Stomach smooth muscle (tissue), 2 donors: ENCODE data around the gene OR52R1.

ENCODE experiments used
- H3K27ac ChIP-seq: one replicate; pipeline ENCODE4 v1.7.0; 2013; ENCODE audit warnings: mild to moderate bottlenecking, low read length, inconsistent platforms
- H3K27me3 ChIP-seq, 2 donors: one replicate each; pipeline ENCODE4 v1.7.0; 2013; ENCODE audit warnings: low read length in 2 of 2; ENCODE audit not compliant: insufficient read depth in 2 of 2, control insufficient read depth in 1 of 2
- H3K36me3 ChIP-seq, 2 donors: one replicate each; pipeline ENCODE4 v1.7.0; 2013; ENCODE audit warnings: low read length in 2 of 2; ENCODE audit not compliant: control insufficient read depth in 2 of 2, insufficient read depth in 2 of 2
- H3K4me1 ChIP-seq: one replicate; pipeline ENCODE4 v1.7.0; 2013; ENCODE audit warnings: low read length; ENCODE audit not compliant: control insufficient read depth, insufficient read depth
- H3K4me3 ChIP-seq, 2 donors: one replicate each; pipeline ENCODE4 v1.7.0; 2013; ENCODE audit warnings: low read length in 2 of 2
- H3K9ac ChIP-seq, 2 donors: one replicate each; pipeline ENCODE4 v1.7.0; 2013; ENCODE audit warnings: low read length in 2 of 2, mild to moderate bottlenecking in 1 of 2
- H3K9me3 ChIP-seq, 2 donors: one replicate each; pipeline ENCODE4 v1.7.0; 2013; ENCODE audit warnings: low read length in 2 of 2; ENCODE audit not compliant: control insufficient read depth in 2 of 2
- donor health status: healthy.
- donor health status: Pancreatic carcinoma.

Gene OR52R1

DNA sequence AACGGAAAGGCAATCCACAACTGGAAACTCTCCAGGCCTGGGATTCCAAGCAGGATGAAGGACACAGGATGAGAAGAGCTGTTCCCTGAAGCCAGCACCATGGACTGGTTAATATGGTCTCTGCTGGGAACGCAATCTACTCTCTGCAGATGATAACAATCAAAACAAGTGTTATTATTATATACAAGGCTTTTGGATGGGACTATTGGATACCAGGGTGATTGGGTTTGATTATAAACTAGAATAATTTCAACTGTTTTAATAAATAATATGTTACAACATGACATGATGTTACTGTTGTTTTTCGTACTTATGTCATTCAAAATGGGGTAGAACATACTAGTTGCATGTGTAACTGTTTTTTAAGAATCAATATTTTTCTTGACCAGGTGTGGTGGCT lies at the start of gene OR52R1:
OR52R1 (minus strand) TSS at position 101 of the 400 bp plus-strand sequence; CDS start at position 101, 0 bp downstream.
- Histone ChIP-seq H3K4me3 (no peak within 1 kb of the TSS), H3K27me3 (no peaks in the 10 kb centered on the region), H3K4me1 (no peaks in the 10 kb centered on the region), H3K9me3 (no peaks in the 10 kb centered on the region), H3K36me3 (no peaks in the 10 kb centered on the region), H3K9ac (no peak within 1 kb of the TSS), H3K27ac (no peak within 1 kb of the TSS)

DNA sequence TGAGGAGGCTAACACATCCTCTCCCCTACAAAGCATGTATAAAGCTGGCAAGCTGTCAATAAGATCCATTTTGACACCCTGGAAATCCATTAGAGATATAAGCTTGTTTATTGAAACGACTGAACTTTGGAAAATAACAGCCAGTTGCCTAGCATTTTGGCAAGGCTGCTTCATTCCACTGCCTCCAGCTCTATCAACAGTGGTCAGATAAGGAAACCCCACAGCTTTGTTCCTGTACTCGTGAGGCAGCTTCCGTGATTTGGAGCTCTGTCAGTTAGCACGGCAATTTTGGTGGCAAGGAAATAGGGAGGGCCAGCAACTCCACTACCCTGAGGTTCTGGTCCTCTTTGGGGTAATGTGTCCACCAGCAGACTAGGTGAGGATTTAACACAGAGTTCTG lies 46.9 kb upstream of the OR52R1 start:
- Histone ChIP-seq H3K4me1 (no peaks in the 10 kb centered on the region), H3K9me3 (no peaks in the 10 kb centered on the region), H3K27me3 (no peaks in the 10 kb centered on the region), H3K36me3 (no peaks in the 10 kb centered on the region), H3K9ac (no peak overlapping the region), H3K4me3 (peak overlapping the region in 1 of 2 donors; percentile 50), H3K27ac (no peak overlapping the region)

DNA sequence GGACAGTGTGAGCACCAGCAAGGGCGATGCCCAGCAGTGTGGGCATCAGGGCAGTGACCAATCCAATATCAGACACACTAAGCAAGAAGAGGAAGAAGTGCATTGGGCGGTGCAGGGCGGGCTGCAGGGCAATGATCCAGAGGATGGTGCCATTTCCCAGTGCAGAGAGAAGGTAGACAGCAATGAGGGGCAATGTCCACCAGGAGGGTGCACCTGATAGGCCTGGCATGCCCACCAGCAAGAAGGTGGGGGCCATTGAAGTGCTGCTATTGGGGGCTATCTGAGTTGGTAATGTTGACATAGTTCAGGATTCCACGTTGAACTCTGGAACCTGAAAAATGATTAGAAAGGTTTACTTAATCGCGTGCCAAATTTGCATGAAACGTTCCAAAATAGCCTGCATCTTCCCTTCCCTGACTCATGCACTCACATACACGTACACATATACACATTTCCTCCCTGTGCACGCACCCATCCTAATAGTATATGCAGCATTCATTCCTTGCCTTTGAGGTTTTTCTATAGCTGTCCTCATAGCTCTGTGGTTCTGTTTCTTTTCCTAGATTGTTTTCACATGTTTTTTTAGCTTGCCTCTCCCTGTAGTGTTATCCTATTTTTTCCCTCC lies 44.8 kb upstream of the OR52R1 start, which contains the start of gene OR51S1:
OR51S1 (minus strand) TSS at position 301 of the 625 bp plus-strand sequence; CDS start at position 301, 0 bp downstream.
- Histone ChIP-seq H3K4me1 (no peaks in the 10 kb centered on the region), H3K27me3 (no peaks in the 10 kb centered on the region), H3K36me3 (no peaks in the 10 kb centered on the region), H3K4me3 (no peak within 1 kb of the TSS), H3K27ac (no peak within 1 kb of the TSS), H3K9ac (no peak within 1 kb of the TSS), H3K9me3 (no peaks in the 10 kb centered on the region)

DNA sequence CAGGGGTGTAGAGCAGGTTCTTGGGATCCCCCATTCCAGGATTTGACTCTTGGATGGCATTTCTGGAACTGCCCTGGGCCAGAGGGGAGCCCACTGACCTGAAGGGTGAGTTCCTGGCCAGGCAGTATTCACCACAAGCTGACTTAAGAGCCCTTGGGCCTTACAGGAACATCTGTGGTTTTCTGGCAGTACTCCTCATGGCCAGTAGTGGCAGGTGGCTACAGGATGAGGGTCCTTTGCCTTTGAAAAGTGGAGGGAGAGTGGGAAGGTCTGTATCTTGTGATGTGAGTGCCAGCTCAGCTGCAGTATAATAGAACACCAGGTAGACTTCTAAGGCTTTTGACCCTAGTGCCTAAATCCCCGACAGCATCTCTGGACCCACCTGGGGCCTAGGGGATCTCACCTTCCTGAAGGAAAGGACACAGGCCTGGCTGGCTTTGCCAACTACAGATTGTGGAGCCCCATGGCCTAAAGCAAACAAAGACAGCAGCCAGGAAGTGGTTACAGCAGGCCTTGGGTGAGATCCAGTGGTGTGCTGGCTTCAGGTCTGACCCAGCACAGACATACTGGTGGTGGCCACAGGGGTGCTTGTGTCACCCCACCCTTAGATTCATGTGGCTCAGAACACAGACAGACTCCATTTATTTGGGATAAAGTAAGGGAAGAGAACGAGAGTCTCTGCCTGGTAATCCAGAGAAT lies 35.8 kb upstream of the OR52R1 start:
- H3K4me1 ChIP-seq: no peaks in the 10 kb centered on the region
- H3K27ac ChIP-seq: no peak overlapping the region
- H3K9ac ChIP-seq: no peak overlapping the region
- no peaks in the 10 kb centered on the region for H3K9me3 ChIP-seq
- H3K4me3 ChIP-seq: no peak overlapping the region
- no peaks in the 10 kb centered on the region for H3K27me3 ChIP-seq
- H3K36me3 ChIP-seq: no peaks in the 10 kb centered on the region

GRCh38 chr11:4830909-4831308 lies 26.7 kb upstream of the OR52R1 start:
- Histone ChIP-seq H3K27ac (no peak overlapping the region), H3K27me3 (no peaks in the 10 kb centered on the region)

DNA sequence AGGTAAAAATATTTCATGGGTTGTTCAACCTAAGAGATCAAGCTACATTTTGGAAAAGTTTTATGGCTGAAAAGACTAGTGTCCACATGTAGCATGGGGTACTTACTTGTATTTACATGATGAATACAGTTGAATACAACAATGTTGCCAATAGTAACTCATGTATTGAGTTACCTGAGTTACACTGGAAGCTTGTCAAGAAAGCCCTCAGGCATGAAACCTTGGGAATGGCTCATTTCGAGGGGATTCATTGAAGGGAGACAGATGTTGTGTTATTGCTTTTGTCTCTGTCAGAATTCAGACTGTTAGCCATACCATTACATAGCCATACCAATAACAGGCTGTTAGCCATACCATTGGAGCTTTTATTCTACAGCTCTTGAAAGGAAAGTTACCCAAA lies 26.2 kb upstream of the OR52R1 start:
- H3K9me3 ChIP-seq: no peaks in the 10 kb centered on the region
- H3K4me1 ChIP-seq: no peaks in the 10 kb centered on the region
- H3K36me3 ChIP-seq: no peaks in the 10 kb centered on the region
- no peak overlapping the region for H3K9ac ChIP-seq
- H3K27ac ChIP-seq: no peak overlapping the region
- H3K4me3 ChIP-seq: no peak overlapping the region
- no peaks in the 10 kb centered on the region for H3K27me3 ChIP-seq

More at GRCh38 chr11:4830909-4831308, 26.7 kb upstream of the OR52R1 start:
- H3K36me3 ChIP-seq: no peaks in the 10 kb centered on the region
- no peak overlapping the region for H3K9ac ChIP-seq
- no peak overlapping the region for H3K4me3 ChIP-seq
- H3K4me1 ChIP-seq: no peaks in the 10 kb centered on the region
- H3K9me3 ChIP-seq: no peaks in the 10 kb centered on the region

DNA sequence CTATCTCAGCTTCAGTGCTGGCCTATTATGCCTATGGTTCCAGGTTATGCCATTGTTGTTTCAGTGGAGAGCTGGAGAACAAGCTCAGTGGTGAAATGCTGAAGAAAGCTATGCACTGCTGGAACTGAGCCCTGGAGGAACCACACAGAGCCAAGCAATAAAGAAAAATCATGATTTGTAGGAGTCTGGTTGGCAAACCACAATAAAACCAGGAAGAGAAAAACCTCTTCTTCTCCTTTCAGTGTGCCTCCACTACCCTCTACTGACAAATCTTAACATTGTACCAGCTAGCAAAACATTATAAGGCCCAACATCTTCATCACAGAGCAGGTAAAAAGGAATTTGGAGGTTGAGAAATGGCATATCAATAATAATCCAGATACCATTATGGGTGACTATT lies 22.2 kb upstream of the OR52R1 start:
- no peak overlapping the region for H3K4me3 ChIP-seq
- H3K4me1 ChIP-seq: no peaks in the 10 kb centered on the region
- no peaks in the 10 kb centered on the region for H3K36me3 ChIP-seq
- H3K9me3 ChIP-seq: peaks cover 0 to 2% of the 10 kb centered on the region in 2 donors
- no peak overlapping the region for H3K9ac ChIP-seq
- no peaks in the 10 kb centered on the region for H3K27me3 ChIP-seq
- H3K27ac ChIP-seq: no peak overlapping the region

GRCh38 chr11:4825132-4825531 lies 21.0 kb upstream of the OR52R1 start:
- no peaks in the 10 kb centered on the region for H3K4me1 ChIP-seq
- peaks cover 0 to 2% of the 10 kb centered on the region in 2 donors for H3K9me3 ChIP-seq
- H3K27me3 ChIP-seq: no peaks in the 10 kb centered on the region
- H3K9ac ChIP-seq: no peak overlapping the region
- H3K4me3 ChIP-seq: no peak overlapping the region
- no peak overlapping the region for H3K27ac ChIP-seq
- no peaks in the 10 kb centered on the region for H3K36me3 ChIP-seq

GRCh38 chr11:4821021-4821420 lies 16.8 kb upstream of the OR52R1 start, which contains the start of gene OR51F2:
Gene OR51F2 (plus strand): TSS chr11:4821321. CDS start chr11:4821422, 101 bp downstream.
- Histone ChIP-seq H3K9ac (no peak within 1 kb of the TSS), H3K27me3 (no peaks in the 10 kb centered on the region), H3K9me3 (peaks cover 0 to 2% of the 10 kb centered on the region in 2 donors), H3K27ac (no peak within 1 kb of the TSS), H3K4me3 (no peak within 1 kb of the TSS), H3K36me3 (no peaks in the 10 kb centered on the region), H3K4me1 (no peaks in the 10 kb centered on the region)

DNA sequence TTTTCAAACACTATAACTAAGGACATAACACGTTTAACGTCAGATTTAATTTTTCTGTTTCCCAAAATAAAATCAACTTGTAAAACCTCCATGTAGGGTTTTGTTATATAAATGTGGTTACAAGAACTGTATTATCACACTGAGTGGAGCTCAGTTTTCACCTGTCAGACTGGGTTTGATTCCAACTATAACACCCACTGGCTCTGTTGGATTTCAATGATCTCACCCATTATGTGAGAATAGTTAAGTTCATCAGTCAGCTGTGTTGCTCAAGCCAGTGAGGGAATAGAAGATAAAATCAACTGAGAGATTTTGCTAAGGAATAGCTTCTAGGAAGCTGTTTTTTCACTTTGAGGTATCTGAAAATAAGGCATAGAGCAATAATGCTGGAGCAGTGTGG lies 5.1 kb upstream of the OR52R1 start:
- Histone ChIP-seq H3K9me3 (no peaks in the 10 kb centered on the region), H3K36me3 (no peaks in the 10 kb centered on the region), H3K4me3 (no peak overlapping the region)

GRCh38 chr11:4808476-4808875 lies 4.3 kb upstream of the OR52R1 start:
- H3K27ac ChIP-seq: no peak overlapping the region
- H3K9me3 ChIP-seq: no peaks in the 10 kb centered on the region
- no peaks in the 10 kb centered on the region for H3K27me3 ChIP-seq
- no peaks in the 10 kb centered on the region for H3K4me1 ChIP-seq
- H3K4me3 ChIP-seq: no peak overlapping the region
- H3K9ac ChIP-seq: no peak overlapping the region
- H3K36me3 ChIP-seq: no peaks in the 10 kb centered on the region

More for the DNA sequence above, 5.1 kb upstream of the OR52R1 start:
- Histone ChIP-seq H3K27ac (no peak overlapping the region), H3K27me3 (no peaks in the 10 kb centered on the region), H3K4me1 (no peaks in the 10 kb centered on the region), H3K9ac (no peak overlapping the region)
